IMR-90 (cell line): ENCODE measurements around the gene TCF12. TPM values are rescaled to one million over a fixed set of nuclear protein-coding genes. Genes with fewer than 3 reads are reported as not detected.

Source experiments
- ATAC-seq: fragments of 200-7000 bp; cut with Tn5 transposase; 2 replicates; pipeline ENCODE4 v1.9.1; 2020; ENCODE audit warnings: low read depth, mild to moderate bottlenecking, moderate library complexity
- BruUV-seq: library from RNA; stranded (reverse); fragments of 400-500 nt; replicated peaks from 2 replicates; lab custom pipeline; 2021; lab: Mats Ljungman, UMichigan
- CTCF ChIA-PET: fragments of 300-600 bp; formaldehyde crosslinking; extraction: SDS; loops from one replicate; lab custom pipeline; 2021; ENCODE audit warnings: antibody characterized with exemption; lab: Yijun Ruan, JAX
- POLR2A ChIA-PET: fragments of 300-600 bp; sonication (Branson Sonifier 250); formaldehyde crosslinking; loops from one replicate; lab custom pipeline; 2022; ENCODE audit warnings: antibody characterized with exemption; ENCODE audit not compliant: unreplicated experiment; lab: Charles Lee
- DNase-seq: peaks from one replicate; pipeline ENCODE4 v3.0.0; 2013
- H2AFZ ChIP-seq: replicated peaks from 2 replicates; pipeline ENCODE3; 2013; ENCODE audit warnings: low read length, mild to moderate bottlenecking; ENCODE audit not compliant: poor library complexity
- H2AK5ac ChIP-seq: 2 replicates; pipeline ENCODE4 v1.6.1; 2013; ENCODE audit warnings: low read depth, low read length, inconsistent platforms
- H2AK9ac ChIP-seq: replicated peaks from 2 replicates; pipeline ENCODE3; 2013; ENCODE audit warnings: mild to moderate bottlenecking, low read depth, low read length, moderate library complexity; ENCODE audit not compliant: poor library complexity
- H2BK120ac ChIP-seq: 2 replicates; pipeline ENCODE4 v1.6.1; 2013; ENCODE audit warnings: low read depth, low read length, inconsistent platforms
- H2BK15ac ChIP-seq: 3 replicates; pipeline ENCODE4 v1.6.1; 2013; ENCODE audit warnings: low read depth, low read length, inconsistent platforms
- H2BK20ac ChIP-seq: 2 replicates; pipeline ENCODE4 v1.6.1; 2013; ENCODE audit warnings: low read depth, mild to moderate bottlenecking, inconsistent platforms, low read length, moderate library complexity
- H2BK5ac ChIP-seq: 2 replicates; pipeline ENCODE4 v1.6.1; 2013; ENCODE audit warnings: mild to moderate bottlenecking, low read depth, low read length, inconsistent platforms; ENCODE audit not compliant: poor library complexity, severe bottlenecking
- H3K14ac ChIP-seq: replicated peaks from 2 replicates; pipeline ENCODE4 v1.6.1; 2013; ENCODE audit warnings: low read depth, low read length, inconsistent platforms
- H3K18ac ChIP-seq: 2 replicates; pipeline ENCODE4 v1.6.1; 2013; ENCODE audit warnings: low read depth, low read length, control low read depth
- H3K23ac ChIP-seq: 2 replicates; pipeline ENCODE4 v1.6.1; 2013; ENCODE audit warnings: low read depth, low read length, inconsistent platforms
- H3K27ac ChIP-seq: 2 replicates; pipeline ENCODE4 v1.5.1; 2013; ENCODE audit warnings: mild to moderate bottlenecking, control low read depth, low read length; ENCODE audit not compliant: insufficient read depth
- H3K27me3 ChIP-seq: 2 replicates; pipeline ENCODE4 v1.6.1; 2013; ENCODE audit warnings: low read length; ENCODE audit not compliant: control insufficient read depth, insufficient read depth
- H3K36me3 ChIP-seq: 2 replicates; pipeline ENCODE4 v1.6.1; 2013; ENCODE audit warnings: low read length, mixed read lengths; ENCODE audit not compliant: control insufficient read depth, insufficient read depth
- H3K4ac ChIP-seq: 2 replicates; pipeline ENCODE4 v1.6.1; 2013; ENCODE audit warnings: low read depth, low read length, inconsistent platforms
- H3K4me1 ChIP-seq: 2 replicates; pipeline ENCODE4 v1.6.1; 2013; ENCODE audit warnings: low read length, mixed read lengths; ENCODE audit not compliant: control insufficient read depth, insufficient read depth
- H3K4me2 ChIP-seq: 2 replicates; pipeline ENCODE4 v1.6.1; 2013; ENCODE audit warnings: low read depth, mild to moderate bottlenecking, control low read depth, low read length, moderate library complexity
- H3K4me3 ChIP-seq: 2 replicates; pipeline ENCODE4 v1.5.1; 2013; ENCODE audit warnings: low read depth, mild to moderate bottlenecking, control low read depth, low read length, moderate library complexity; ENCODE audit not compliant: insufficient read depth
- H3K56ac ChIP-seq: 2 replicates; pipeline ENCODE4 v1.6.1; 2013; ENCODE audit warnings: low read length, inconsistent platforms; ENCODE audit not compliant: insufficient read depth; ENCODE audit errors: extremely low read depth
- H3K79me1 ChIP-seq, 2 experiments: 2 replicates each; pipeline ENCODE4 v1.6.1; 2013; ENCODE audit warnings: low read length in 2 of 2, inconsistent platforms in 1 of 2, low read depth in 1 of 2
- H3K9ac ChIP-seq: 2 replicates; pipeline ENCODE4 v1.6.1; 2013; ENCODE audit warnings: low read depth, low read length, control low read depth
- H3K9me1 ChIP-seq: 2 replicates; pipeline ENCODE4 v1.6.1; 2013; ENCODE audit warnings: low read length, inconsistent platforms; ENCODE audit not compliant: insufficient read depth
- H3K9me3 ChIP-seq: 2 replicates; pipeline ENCODE4 v1.6.1; 2013; ENCODE audit warnings: low read length; ENCODE audit not compliant: control insufficient read depth, insufficient read depth
- H4K20me1 ChIP-seq: 2 replicates; pipeline ENCODE4 v1.6.1; 2013; ENCODE audit warnings: low read length, inconsistent platforms; ENCODE audit not compliant: insufficient read depth
- H4K5ac ChIP-seq: 2 replicates; pipeline ENCODE4 v1.6.1; 2013; ENCODE audit warnings: mild to moderate bottlenecking, low read depth, low read length, control low read depth
- H4K8ac ChIP-seq, 2 experiments: 2 replicates each; pipeline ENCODE4 v1.6.1; 2013; ENCODE audit warnings: low read depth in 2 of 2, low read length in 2 of 2, control low read depth in 1 of 2, inconsistent platforms in 1 of 2
- H4K91ac ChIP-seq: 2 replicates; pipeline ENCODE4 v1.6.1; 2013; ENCODE audit warnings: low read depth, low read length, inconsistent platforms; ENCODE audit not compliant: insufficient read depth
- CTCF ChIP-seq: conservative IDR thresholded peaks from 2 replicates; pipeline ENCODE4 v1.5.1; 2012; ENCODE audit warnings: mild to moderate bottlenecking, low read depth, low read length, improper control_type of control experiment
- MAFK ChIP-seq: IDR thresholded peaks from 2 replicates; pipeline ENCODE4 v1.6.1; 2012; ENCODE audit warnings: low read depth, low read length, improper control_type of control experiment
- MAZ ChIP-seq: IDR thresholded peaks from 2 replicates; pipeline ENCODE4 v1.6.1; 2012; ENCODE audit warnings: low read depth, mild to moderate bottlenecking, low read length, improper control_type of control experiment, moderate library complexity, borderline replicate concordance
- USF2 ChIP-seq: fragments of 150-350 bp; IDR thresholded peaks from 2 replicates; pipeline ENCODE4 v1.6.1; 2017; ENCODE audit warnings: mild to moderate bottlenecking, antibody characterized with exemption, low read length, low read depth
- WGBS, 2 experiments: methylation state at CpG; one replicate each; pipeline versions ENCODE4 v1.1.5 to v1.1.7; 2013; ENCODE audit warnings: missing lambda C conversion rate in 2 of 2; ENCODE audit not compliant: insufficient read length in 1 of 2; ENCODE audit errors: extremely low coverage in 2 of 2; 5-methylcytosine and 5-hydroxymethylcytosine counted together
- dilution Hi-C: fragments of 300-500 bp; cut with HindIII; formaldehyde crosslinking; loops from one replicate; pipeline ENCODE4 v1.14.3; 2018; ENCODE audit warnings: low sequenced_read_pairs; ENCODE audit not compliant: unreplicated experiment
- in situ Hi-C: fragments of 300-500 bp; cut with MboI; formaldehyde crosslinking; loops from 3 replicates; pipeline ENCODE4 v1.14.3; 2019; ENCODE audit warnings: low sequenced_read_pairs, inconsistent platforms, mixed read lengths
- intact Hi-C: fragments of 100-400 bp; cut with micrococcal nuclease; formaldehyde crosslinking; loops from 2 replicates; pipeline ENCODE4 v1.10.0; 2022
- polyA plus RNA-seq, 3 experiments: library from polyadenylated mRNA; depleted of rRNA; stranded (reverse); fragments of >200 nt; gene quantifications; 2 replicates each; pipeline ENCODE4 v1.2.3, GENCODE V29; 2012; ENCODE audit warnings: low replicate concordance in 1 of 3
- total RNA-seq: library from RNA; depleted of rRNA; stranded (reverse); fragments of >200 nt; gene quantifications from 2 replicates; pipeline ENCODE4 v1.2.3, GENCODE V29; 2012

The TCF12 gene
- total and polyA plus RNA-seq, 2 of the 4 experiments (the other 2 are of a cell fraction), result 79.4 to 160 TPM

DNA sequence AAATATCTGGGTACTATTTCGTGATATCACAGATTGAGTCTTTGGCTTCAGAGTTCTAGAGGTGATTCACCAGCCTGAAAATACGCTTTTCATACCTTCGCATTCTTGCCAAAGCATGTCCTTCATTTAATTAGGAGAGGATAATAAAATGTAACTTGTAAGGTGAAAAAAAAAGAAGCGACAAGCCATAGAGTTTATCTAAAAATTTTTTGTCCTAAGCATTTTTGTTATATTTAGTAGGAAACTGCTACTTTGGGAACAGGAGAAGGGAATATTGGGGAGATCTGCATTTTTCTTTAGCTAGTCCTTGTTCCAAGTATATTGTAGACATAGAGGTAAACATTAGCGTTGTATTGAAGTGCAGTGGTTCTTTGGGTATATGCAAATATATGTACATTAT, 120.1 kb downstream of the TCF12 start:
- no peak overlapping the region for H3K18ac ChIP-seq
- H3K4ac ChIP-seq, result no peak overlapping the region
- no peak overlapping the region for H3K14ac ChIP-seq
- H3K27ac ChIP-seq, result no peak overlapping the region
- H4K5ac ChIP-seq, result no peak overlapping the region
- no peak overlapping the region for H4K8ac ChIP-seq
- no peak overlapping the region for H2AFZ ChIP-seq
- no peak overlapping the region for H2BK20ac ChIP-seq
- dilution Hi-C loops, result no loop called here
- H3K36me3 ChIP-seq, result no peaks in the 10 kb centered on the region
- ATAC-seq (no peak), DNase-seq (no peak)
- POLR2A ChIA-PET, result no interaction called here
- peaks cover 29 to 65% of the 10 kb centered on the region in 2 experiments for H3K79me1 ChIP-seq
- no peaks in the 10 kb centered on the region; the same call in 1 of the 2 replicates for H3K4me1 ChIP-seq
- in situ Hi-C loops, result no loop called here
- H2AK9ac ChIP-seq, result no peak overlapping the region
- no peak overlapping the region for H2AK5ac ChIP-seq
- BruUV-seq, result no TSS peak
- H3K23ac ChIP-seq, result no peak overlapping the region
- H3K9me3 ChIP-seq, result no peaks in the 10 kb centered on the region
- no peaks in the 10 kb centered on the region for H3K9me1 ChIP-seq
- intact Hi-C loops, result no loop called here
- no peak overlapping the region for H3K56ac ChIP-seq
- H4K91ac ChIP-seq, result no peak overlapping the region
- no peak overlapping the region for H2BK120ac ChIP-seq
- H3K9ac ChIP-seq, result no peak overlapping the region
- 93% methylated on average over 2 of the region's 5 CpGs; no CpG with 5 or more reads in 1 of the 2 experiments for WGBS, 2 experiments
- H4K20me1 ChIP-seq, result peaks cover 33% of the 10 kb centered on the region; the same call in 1 of the 2 replicates
- H3K27me3 ChIP-seq, result no peaks in the 10 kb centered on the region
- TF ChIP-seq CTCF, result no peak
- no peak for TF ChIP-seq MAFK
- TF ChIP-seq USF2, result no peak
- TF ChIP-seq MAZ, result no peak
- no peak overlapping the region for H2BK15ac ChIP-seq
- H2BK5ac ChIP-seq, result no peak overlapping the region
- H3K4me3 ChIP-seq, result no peak overlapping the region
- H3K4me2 ChIP-seq, result no peak overlapping the region
- CTCF ChIA-PET, result no interaction called here
